CD4-positive, alpha-beta T cell treated with Interleukin-12 subunit alpha and Interleukin-12 subunit beta, for 1 hour (primary cell): ENCODE data around the gene NAPSA.
"Not testable (repeated sequence)": the region's sequence is repeated elsewhere in the genome, so short reads cannot be mapped to it uniquely, and the experiment has no call there.

Experiments used
- DNase-seq: peaks from one replicate; pipeline ENCODE4 v3.0.0-alpha.2; 2020

NAPSA gene

GRCh38 chr19:50365434-50366306 is at the start of gene NAPSA:
Gene NAPSA, minus strand, starts transcription at chr19:50365639. Its CDS starts 18 bp downstream, at chr19:50365621.
- DNase-seq = no peak

- DNase-seq = no peak
These were observed 48.1 kb upstream of the NAPSA start for GRCh38 chr19:50413531-50413930.

GRCh38 chr19:50413096-50413495 is 47.7 kb upstream of the NAPSA start:
- no peak for DNase-seq

GRCh38 chr19:50412419-50412818 is 47.0 kb upstream of the NAPSA start:
- DNase-seq = no peak

- DNase-seq = no peak
These were observed 44.7 kb upstream of the NAPSA start for GRCh38 chr19:50410109-50410508.

- no peak for DNase-seq
These were observed 43.9 kb upstream of the NAPSA start for GRCh38 chr19:50409347-50409746.

- no peak for DNase-seq
These were observed 41.4 kb upstream of the NAPSA start for GRCh38 chr19:50406829-50407228.

GRCh38 chr19:50406156-50406820 is 40.8 kb upstream of the NAPSA start:
- DNase-seq = no peak

GRCh38 chr19:50402544-50403301 is 37.3 kb upstream of the NAPSA start:
- no peak for DNase-seq

GRCh38 chr19:50401605-50402450 is 36.4 kb upstream of the NAPSA start:
- DNase-seq = no peak

GRCh38 chr19:50399368-50399745 is 33.9 kb upstream of the NAPSA start:
- DNase-seq = no peak

- no peak for DNase-seq
These were observed 33.4 kb upstream of the NAPSA start for GRCh38 chr19:50398675-50399367.

GRCh38 chr19:50394017-50394416 is 28.6 kb upstream of the NAPSA start:
- no peak for DNase-seq

- DNase-seq = no peak
These were observed 28.1 kb upstream of the NAPSA start for GRCh38 chr19:50393589-50393988.

- no peak for DNase-seq
These were observed 27.3 kb upstream of the NAPSA start for GRCh38 chr19:50392759-50393158.

- DNase-seq = not testable (repeated sequence)
These were observed 25.5 kb upstream of the NAPSA start for GRCh38 chr19:50390952-50391351.

- not testable (repeated sequence) for DNase-seq
These were observed 24.9 kb upstream of the NAPSA start for GRCh38 chr19:50390295-50390694.

- no peak for DNase-seq
These were observed 22.4 kb upstream of the NAPSA start for GRCh38 chr19:50387868-50388245.

GRCh38 chr19:50387176-50387867 is 21.9 kb upstream of the NAPSA start:
- no peak for DNase-seq

GRCh38 chr19:50384685-50385535 is 19.5 kb upstream of the NAPSA start:
- DNase-seq = no peak
